Hippocampal formation (tissue), 2 donors: ENCODE measurements around the gene ARL6IP4.
"Not testable (repeated sequence)": the region's sequence is repeated elsewhere in the genome, so short reads cannot be mapped to it uniquely, and the experiment has no call there.

Source experiments
- DNase-seq, 2 donors: peaks; one replicate each; lab custom pipeline; 2025; lab: John Stamatoyannopoulos, UW

The ARL6IP4 gene

DNA sequence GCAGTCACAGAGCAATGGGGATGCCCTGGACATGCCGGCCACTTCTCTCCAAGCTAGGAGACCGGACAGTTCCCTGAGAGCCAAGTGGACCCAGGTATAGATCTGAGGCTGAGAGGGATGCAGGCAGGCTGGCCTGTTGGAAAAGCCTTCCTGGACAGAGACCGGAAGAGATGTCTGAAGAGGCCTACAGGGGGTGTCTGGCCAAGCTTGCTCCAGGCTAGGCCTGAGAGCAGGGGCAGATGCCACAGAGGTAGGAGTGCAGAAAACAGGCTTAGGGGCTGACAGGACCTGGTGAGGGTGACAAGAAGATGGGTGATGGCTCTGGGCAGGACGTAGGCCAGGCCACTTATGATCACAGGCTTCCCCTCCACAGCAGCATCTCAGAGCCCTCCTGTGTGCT is 30.2 kb downstream of the ARL6IP4 start:
- DNase-seq = no peak

DNA sequence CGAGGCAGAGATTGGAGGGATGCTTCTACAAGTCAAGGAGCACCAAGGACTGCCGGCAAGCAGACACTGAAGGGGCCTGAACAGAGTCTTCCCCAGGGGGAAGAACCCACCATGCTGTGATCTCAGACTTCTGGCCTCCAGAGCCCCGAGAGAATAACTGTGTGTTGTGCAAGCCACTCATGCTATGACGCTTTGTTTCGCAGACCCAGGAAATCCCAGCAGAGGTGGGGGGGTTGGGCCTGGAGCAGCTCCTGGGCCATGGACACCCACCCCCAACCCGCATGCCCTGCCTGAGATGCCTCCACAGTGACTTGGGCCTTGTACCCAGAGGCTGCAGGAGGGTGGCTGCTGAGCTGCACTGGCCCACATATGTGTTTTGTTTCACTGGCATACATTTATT is 31.2 kb downstream of the ARL6IP4 start:
- no peak for DNase-seq

DNA sequence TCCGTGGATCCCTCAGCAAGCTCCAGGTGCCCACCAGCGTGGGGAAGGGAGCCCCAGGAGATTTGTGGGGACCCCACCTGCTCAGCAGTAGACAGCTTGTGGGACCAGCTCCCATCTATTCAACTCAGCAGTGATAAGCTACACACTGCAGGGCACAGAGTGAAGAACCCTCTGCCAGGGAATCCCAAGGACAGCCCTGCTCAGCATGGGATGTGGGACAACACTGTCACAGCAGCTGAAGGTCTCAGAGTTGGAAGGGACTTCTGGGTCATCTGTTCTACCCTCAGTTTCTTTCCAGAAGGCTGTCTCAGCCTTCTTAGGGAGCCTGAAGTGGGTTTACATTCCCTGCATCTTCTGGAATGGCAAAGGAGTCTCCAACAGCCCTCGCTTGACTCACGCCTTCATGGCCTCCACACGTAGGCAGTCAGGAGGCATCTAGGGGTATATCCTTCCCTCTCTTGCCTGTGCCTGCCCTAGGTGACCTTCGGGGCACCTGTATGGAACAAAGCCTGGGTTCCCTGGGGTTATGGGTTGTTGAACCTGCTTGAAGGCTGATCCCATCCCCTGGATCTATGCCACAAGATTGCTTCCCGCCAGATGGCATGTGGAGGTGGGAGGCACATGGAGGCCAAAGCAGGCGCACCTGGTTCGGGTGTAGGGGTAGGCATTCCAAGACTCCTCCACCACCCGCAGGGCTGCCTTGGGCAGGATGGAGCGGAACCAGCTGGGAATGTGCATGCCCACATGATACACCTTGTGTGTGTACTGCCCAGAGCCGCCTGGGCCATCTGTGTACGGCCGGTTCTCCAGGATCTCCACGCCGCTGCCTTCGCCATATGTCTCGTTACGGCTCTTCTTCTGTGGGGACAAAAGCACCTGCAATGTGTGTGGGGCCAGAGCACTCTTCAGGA is 33.0 kb downstream of the ARL6IP4 start:
- no peak for DNase-seq

DNA sequence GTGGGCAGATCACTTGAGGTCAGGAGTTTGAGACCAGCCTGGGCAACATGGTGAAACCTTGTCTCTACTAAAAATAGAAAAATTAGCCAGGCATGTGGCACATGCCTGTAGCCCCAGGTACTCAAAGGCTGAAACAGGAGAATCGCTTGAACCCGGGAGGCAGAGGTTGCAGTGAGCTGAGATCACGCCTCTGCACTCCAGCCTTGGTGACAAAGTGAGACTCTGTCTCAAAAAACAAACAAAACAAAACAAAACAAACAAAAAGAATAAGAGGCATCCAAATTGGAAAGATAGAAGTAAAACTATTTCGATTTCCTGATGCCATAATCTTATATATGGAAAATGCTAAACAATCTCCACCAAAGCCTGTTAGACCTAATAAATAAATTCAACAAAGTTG is 34.0 kb downstream of the ARL6IP4 start:
- not testable (repeated sequence) for DNase-seq

DNA sequence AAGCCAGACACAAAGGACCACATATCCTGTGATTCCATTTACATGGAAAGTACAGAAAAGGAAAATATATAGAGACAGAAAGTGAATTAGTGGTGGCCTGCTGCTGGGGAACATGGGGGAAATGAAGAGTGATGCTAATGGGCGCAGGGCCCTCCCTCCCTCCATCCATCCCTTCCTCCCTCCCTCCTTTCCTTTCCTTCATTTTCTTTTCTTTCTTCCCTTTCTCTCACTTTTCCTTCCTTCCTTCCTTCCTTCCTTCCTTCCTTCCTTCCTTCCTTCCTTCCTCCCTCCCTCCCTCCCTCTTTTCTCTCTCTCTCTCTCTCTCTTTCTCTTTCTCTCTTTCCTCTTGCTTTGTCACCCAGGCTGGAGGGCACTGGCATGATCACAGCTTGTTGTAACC is 37.3 kb downstream of the ARL6IP4 start:
- DNase-seq = no peak

DNA sequence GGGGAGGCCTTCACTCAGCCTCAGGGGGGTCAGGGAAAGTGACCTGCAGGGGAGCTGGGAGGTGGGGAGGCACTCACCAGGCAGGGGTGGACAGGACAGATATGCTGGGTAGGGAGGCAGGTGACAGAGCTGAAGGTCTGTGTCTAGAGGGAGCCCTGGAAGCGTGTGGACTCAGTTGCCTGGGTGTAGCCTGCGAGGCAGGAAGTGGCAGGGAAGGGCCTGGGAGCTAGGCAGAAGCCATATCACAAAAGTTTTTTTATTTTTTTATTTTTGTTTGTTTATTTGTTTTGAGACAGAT is 39.3 kb downstream of the ARL6IP4 start:
- DNase-seq = no peak

DNA sequence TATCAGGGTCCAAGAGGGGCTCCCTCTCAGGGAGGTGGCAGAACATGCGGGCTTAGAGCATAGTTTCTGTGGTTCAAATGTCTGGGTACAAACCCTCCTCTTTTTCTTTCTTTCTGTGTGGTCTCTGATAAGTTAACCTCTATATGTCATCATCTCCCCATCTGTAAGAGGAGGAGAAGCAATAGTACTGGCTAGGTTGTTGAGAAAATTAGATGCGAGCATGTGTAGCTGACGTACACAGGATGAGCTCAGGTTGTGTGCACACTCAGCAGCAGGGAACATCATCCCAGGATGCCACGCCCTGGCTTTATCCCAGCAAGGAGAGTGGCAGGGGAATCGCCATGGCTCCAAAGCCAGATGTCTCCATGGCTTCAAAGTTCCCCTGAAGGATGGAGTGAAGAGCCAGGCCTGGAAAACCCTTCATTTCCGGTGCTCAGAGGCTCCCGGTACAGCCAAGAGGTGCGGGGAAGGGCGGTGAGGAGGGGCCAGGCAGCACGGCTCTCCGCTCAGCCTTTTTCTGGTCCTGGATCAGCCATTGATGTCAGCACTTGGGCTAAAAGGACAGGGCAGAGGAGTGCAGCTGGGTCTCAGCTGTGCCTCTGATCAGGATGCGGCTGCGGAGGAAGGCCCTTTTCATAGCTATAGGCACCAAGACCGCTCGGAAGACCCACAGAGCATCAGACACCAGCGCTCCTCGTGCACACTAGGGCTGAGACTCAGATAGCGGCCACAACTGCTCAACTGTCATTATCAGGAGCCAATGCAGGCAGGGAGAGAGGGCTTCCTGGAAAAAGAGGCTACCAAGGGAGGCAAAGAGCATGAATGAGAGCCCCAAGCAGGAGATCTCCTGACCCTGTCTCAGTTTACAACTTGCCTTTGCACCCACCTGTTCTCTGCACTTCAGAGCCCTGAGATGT is 41.5 kb downstream of the ARL6IP4 start:
- DNase-seq = no peak

DNA sequence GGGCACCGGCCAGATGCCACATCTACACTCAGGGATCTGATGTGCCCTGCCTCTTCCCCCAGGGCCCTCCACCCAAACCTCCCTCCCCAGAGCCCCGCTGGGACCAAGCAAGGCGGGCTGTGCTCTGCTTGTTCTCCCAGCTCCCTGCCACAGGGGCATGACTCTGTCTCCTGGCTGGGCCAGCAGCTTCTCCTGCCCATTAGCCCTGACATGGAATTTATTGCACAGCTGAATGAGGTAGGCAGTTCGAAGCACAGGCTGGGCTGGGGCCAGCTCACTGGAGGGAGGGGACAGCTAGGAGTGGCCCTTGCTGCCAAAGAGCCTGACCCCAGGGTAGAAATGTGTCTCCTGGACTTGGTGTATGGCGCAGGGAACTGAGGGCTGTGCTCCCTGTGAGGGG is 42.4 kb downstream of the ARL6IP4 start:
- no peak for DNase-seq

DNA sequence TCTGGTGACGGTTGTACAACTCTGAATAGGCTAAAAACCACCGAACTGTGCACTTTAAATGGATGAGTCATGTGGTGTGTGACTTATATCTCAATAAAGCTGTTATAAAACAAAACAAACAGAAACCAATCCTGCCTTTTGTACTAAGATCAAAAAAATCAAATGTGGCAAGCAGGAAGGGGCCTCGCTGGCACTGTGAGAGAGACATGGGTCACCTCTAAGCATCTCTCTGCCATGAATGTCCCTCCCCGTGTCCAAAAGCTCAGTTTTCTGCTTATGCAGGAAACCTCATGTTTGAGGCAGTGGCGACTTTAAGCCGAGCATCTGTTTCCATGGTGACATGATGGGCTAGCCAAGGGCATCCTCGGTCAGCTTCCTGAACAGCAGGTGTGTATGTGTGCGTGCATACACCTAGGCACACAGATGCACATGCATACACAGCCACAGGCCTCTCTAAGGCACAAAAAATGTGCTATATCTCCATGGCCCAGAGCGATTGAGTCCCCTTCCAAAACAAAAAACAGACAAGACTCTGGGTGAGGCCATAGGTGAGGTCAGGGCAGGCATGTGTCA is 44.4 kb downstream of the ARL6IP4 start:
- DNase-seq = no peak

DNA sequence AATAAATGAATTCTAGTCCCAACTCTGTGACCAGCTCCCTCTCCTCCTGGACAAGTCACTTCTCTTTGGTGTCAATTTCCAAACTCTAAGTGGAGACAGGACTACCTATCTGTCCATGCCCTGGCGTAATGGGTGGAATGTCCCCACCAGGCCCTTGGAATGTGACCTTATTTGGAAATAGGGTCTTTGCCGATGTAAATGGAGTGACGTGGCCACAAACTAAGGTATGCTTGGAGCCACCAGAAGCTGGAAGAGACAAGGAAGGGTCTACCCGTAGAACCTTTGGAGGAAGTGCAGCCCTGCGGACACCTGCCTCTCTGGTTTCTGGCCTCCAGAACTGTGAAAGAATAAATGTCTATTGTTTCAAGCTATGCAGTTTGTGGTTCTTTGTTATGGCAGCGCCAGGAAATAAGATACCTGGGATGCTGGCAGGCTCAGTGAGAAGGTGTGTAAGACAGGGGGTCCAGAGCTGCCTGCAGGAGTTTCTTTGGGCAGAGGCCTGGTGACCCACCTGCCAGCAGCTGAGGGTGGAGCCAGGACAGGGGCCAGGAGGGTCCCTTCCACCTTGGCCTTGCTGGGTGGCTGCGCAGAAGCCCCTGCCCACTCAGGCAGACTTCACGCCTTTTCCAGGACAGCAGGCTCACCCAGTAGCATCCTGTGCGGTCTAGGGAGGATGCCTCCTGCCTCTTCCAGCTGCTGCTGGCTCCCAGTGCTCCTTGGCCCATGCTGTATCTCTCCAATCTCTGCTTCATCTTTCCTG is 45.8 kb downstream of the ARL6IP4 start:
- no peak for DNase-seq

DNA sequence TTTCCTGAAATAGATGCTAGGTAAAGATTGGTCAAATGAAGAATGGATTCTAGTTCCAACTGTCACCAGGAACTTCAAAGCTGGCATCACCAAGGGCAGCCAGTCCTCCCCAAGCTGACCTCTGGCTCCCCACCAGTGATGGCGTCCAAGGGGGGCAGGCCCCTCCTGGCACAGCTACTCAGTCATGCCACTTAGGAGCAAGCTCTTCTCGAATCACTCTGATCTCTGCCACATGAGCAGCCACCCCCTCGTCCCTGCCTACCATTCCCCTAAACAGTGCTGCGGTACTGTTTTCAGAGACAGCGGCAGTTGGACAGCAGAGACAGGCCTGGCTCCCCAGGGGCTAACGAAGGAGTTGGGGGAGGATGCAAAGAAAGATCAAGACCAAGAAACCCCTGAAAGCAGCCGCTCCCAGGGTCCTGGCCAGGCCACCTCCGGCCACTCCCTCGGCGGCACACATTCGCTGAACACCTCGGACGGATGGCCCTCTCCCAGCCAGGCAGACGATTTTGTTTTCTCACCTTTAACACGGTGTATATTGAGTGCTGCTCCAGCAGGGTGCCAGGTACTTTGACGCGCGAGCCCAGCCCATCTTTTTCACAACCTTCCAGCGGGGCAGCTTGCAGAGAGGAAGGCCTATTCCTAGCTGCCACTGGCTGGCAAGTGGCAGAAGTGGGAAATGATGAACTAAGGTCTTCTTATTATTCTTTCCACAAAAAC is 47.4 kb downstream of the ARL6IP4 start:
- DNase-seq = no peak

DNA sequence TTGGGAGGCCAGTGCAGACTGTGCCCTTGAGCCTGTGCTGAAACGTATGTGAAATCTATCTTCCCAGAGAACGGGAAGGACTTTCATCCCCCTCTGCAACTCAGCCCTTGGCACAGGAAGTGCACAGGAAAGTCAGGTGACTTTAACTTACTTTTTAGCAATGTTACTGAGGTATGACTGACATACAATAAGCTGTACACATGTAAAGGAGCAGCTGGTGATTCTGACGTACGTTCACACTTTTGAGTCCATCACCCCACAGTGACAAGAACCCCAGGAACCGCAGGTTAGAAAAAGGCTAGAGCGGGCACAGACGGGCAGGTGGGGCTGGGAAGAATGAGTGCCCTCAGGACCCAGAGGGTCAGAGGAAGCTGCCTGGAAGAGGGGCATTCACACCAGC is 48.0 kb downstream of the ARL6IP4 start:
- no peak for DNase-seq

DNA sequence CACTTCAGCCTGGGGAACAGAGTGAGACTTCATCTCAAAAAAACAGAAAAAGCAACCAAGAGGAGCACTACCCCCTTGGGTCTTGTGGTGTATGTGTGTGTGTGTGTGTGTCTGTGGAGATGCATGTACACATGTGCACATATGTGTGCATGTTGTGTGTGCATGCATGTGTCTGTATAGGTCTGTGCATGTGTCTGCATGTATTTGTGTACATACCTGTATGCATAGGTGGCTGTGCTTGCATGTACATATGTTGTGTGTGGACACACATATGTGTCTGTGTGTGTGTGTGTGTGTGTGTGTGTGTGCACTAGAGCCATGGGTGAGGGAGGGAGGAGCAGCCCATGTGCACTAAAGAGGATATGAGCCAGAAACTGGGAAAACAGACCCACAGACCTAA is 49.1 kb downstream of the ARL6IP4 start:
- no peak for DNase-seq

DNA sequence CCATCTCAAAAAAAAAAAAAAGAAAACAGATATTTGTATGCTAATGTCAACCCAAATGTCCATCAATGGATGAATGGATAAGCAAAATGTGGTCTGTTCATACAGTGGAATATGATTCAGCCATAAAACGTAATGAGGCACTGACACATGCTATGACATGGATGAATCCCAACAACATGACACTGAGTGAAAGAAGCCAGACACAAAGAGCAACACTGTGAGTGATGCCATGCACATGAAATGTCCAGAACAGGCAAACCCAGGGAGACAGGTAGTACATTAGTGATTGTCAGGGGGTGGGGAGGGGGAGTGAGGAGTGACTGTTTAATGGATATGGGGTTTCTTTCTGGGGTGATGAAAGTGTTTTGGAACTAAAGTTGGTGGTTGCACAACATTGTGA is 50.2 kb downstream of the ARL6IP4 start:
- no peak for DNase-seq

DNA sequence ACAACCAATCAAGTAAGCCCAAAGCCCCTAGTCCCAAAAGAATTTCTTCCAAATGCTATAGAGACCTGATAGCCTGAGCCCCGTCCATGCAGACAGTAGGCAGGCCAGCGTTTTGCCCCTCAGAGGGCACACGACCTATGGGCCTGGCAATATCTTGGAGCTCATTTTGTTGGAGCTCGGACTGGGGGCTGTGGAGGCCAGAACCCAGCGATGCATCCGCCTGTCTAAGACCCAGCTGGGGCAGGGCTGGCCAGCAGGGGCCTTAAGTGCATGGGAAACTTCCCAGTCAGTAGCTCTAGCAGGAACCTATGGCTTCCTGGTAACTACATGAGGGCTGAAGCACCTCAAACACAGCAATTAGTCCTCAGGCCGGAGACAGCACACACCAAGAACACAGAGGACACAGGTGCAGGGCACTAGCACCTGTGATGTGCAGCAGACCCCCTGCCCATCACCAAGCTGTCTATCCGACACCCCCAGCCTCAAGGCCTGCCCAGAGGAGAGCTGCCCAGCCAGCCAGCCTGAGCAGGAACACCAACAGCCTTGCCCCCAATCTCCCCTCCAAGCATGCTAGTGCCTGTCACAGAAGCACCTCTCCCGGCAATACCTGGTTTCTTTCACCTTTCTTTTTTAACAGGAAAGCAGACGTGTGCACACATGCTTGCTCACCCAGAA is 50.8 kb downstream of the ARL6IP4 start:
- no peak for DNase-seq
